ACC112 (cell line): ENCODE measurements around the gene RTN4.
A peak's percentile ranks its signal among the peaks of the same experiment; 100 is the strongest.

Experiments used
- H2AFZ ChIP-seq: fragments of 200-600 bp; sonication (generic); one replicate; pipeline ENCODE4 v1.6.0; 2017; ENCODE audit warnings: antibody characterized with exemption, low read length; ENCODE audit not compliant: unreplicated experiment
- H3K27ac ChIP-seq: fragments of 200-600 bp; sonication (generic); 2 replicates; pipeline ENCODE4 v1.5.1; 2014; ENCODE audit warnings: low read depth, mild to moderate bottlenecking, antibody characterized with exemption, low read length, moderate library complexity
- H3K27me3 ChIP-seq: fragments of 200-600 bp; sonication (generic); 2 replicates; pipeline ENCODE4 v1.6.1; 2014; ENCODE audit warnings: mild to moderate bottlenecking, antibody characterized with exemption, low read length, moderate library complexity, mixed read lengths; ENCODE audit not compliant: insufficient read depth
- H3K36me3 ChIP-seq: fragments of 200-600 bp; sonication (generic); 2 replicates; pipeline ENCODE4 v1.6.1; 2016; ENCODE audit warnings: mild to moderate bottlenecking, antibody characterized with exemption, low read length, moderate library complexity, mixed read lengths; ENCODE audit not compliant: insufficient read depth
- H3K4me1 ChIP-seq: fragments of 200-600 bp; sonication (generic); one replicate; pipeline ENCODE4 v1.6.1; 2016; ENCODE audit warnings: low read length, mixed read lengths; ENCODE audit not compliant: insufficient read depth, unreplicated experiment, control insufficient read depth
- H3K4me3 ChIP-seq: fragments of 200-600 bp; sonication (generic); 2 replicates; pipeline ENCODE4 v1.5.1; 2014; ENCODE audit warnings: mild to moderate bottlenecking, low read depth, low read length
- H3K79me2 ChIP-seq: fragments of 200-600 bp; sonication (generic); one replicate; pipeline ENCODE4 v1.6.0; 2016; ENCODE audit warnings: low read length; ENCODE audit not compliant: control insufficient read depth, unreplicated experiment, insufficient read depth

Gene RTN4

DNA sequence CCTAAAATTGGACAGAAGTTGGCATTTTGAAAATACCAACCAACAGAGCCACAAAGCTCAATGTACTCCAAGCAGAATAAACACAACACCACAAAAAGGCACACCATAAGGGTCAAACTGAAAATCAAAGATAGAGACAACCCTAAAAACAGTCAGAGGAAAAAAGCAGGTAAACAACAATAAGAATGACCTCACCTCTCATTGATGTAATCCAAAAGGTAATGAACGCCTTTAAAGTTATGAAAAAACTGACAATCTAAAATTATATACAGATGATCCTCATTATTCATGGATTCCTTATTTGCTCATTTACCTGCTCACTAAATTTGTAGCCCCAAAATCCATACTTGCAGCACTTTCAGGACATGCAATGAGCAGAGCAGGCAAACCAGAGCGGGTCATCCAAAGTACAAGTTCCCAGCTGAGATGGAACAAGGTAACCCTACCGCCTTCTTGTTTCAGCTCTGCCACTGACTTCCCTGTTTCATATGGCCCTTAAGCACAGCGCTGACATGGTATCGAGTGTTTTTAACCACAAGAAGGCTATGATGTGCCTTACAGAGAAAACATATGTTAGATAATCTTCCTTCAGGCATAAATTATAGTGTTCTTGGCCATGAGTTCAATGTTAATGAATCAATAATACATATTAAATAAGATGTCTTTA is 17.0 kb downstream of the RTN4 start:
- Histone ChIP-seq H2AFZ (no peak overlapping the region), H3K27me3 (no peaks in the 10 kb centered on the region), H3K4me3 (no peak overlapping the region), H3K79me2 (peaks cover 98% of the 10 kb centered on the region), H3K4me1 (peaks cover 42% of the 10 kb centered on the region), H3K36me3 (peaks cover 12% of the 10 kb centered on the region; the same call in 1 of the 2 replicates), H3K27ac (no peak overlapping the region)

DNA sequence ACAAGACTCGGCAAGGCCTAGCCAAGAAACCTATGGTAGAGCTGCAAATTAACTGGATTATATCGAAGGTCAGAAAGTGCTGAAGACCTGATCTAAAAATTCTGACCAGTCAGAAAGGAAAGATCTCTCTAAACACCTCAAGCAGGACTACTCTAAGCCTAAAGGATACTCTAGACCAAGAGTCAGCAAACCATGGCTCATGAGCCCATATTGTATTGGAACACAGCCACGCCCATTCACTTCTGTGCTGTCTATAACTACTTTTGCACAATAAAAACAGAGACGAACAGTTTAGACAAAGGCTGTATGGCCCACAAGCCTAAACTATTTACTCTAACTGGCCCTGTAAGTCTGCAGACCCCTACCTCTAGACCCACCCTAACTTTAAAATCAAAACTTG is 18.7 kb downstream of the RTN4 start:
- no peak overlapping the region for H2AFZ ChIP-seq
- H3K27me3 ChIP-seq, result no peaks in the 10 kb centered on the region
- no peak overlapping the region for H3K4me3 ChIP-seq
- peaks cover 12% of the 10 kb centered on the region; the same call in 1 of the 2 replicates for H3K36me3 ChIP-seq
- no peak overlapping the region for H3K27ac ChIP-seq
- H3K79me2 ChIP-seq, result peaks cover 98% of the 10 kb centered on the region
- peaks cover 55% of the 10 kb centered on the region for H3K4me1 ChIP-seq

DNA sequence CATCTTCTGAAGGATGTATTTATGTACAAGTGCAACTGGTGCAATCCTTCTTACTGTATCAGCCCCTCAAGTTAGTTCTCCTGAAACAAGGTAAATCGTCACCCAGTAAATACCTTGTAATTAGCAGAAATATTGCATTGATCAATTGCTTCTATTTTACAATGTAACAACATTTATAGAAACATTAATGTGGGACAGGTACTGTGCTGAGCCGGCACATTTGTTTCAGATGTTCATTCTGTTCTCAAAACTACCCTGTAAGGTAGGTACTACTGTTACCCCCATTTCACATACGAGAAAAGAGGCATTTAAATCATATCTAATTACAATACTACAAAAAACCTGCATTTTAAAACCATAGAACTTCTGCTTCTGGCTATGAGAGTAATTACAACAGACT is 19.5 kb downstream of the RTN4 start:
- Histone ChIP-seq H3K4me1 (peaks cover 61% of the 10 kb centered on the region), H3K4me3 (no peak overlapping the region), H3K36me3 (peaks cover 12% of the 10 kb centered on the region; the same call in 1 of the 2 replicates), H2AFZ (no peak overlapping the region), H3K79me2 (peaks cover 100% of the 10 kb centered on the region), H3K27me3 (no peaks in the 10 kb centered on the region), H3K27ac (no peak overlapping the region)

GRCh38 chr2:55029098-55029497 is 21.2 kb downstream of the RTN4 start:
- Histone ChIP-seq H3K36me3 (peaks cover 25% of the 10 kb centered on the region), H3K27ac (no peak overlapping the region), H3K4me1 (peaks cover 64% of the 10 kb centered on the region), H3K4me3 (no peak overlapping the region), H3K79me2 (peaks cover 98% of the 10 kb centered on the region), H2AFZ (no peak overlapping the region), H3K27me3 (no peaks in the 10 kb centered on the region)

DNA sequence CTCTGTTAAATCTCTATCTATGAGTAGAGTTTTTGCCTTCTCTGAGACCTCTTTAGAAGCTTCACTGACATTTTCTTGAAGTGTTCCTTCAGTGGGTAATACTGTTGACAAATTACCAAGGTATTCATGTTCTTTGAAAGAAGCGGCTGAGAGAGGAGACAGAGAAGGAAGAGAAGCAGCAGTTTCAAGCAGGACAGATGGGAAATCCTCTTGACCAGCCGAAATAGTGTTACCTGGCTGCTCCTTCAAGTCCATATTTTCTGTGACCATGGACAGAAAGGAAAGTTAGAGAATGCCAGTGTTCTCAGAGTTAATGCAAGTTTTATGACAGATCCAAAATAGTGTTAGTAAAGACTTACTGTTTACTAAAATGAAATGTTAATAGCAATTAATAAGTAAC is 23.0 kb downstream of the RTN4 start:
- Histone ChIP-seq H3K4me1 (peaks cover 74% of the 10 kb centered on the region), H3K36me3 (peaks cover 27% of the 10 kb centered on the region), H3K79me2 (peaks cover 99% of the 10 kb centered on the region), H3K4me3 (no peak overlapping the region), H3K27ac (no peak overlapping the region), H2AFZ (no peak overlapping the region), H3K27me3 (no peaks in the 10 kb centered on the region)

GRCh38 chr2:55026202-55026601 is 24.0 kb downstream of the RTN4 start:
- H2AFZ ChIP-seq, result no peak overlapping the region
- H3K27ac ChIP-seq, result no peak overlapping the region
- peaks cover 27% of the 10 kb centered on the region for H3K36me3 ChIP-seq
- peaks cover 66% of the 10 kb centered on the region for H3K4me1 ChIP-seq
- H3K27me3 ChIP-seq, result no peaks in the 10 kb centered on the region
- peaks cover 99% of the 10 kb centered on the region for H3K79me2 ChIP-seq
- no peak overlapping the region for H3K4me3 ChIP-seq

DNA sequence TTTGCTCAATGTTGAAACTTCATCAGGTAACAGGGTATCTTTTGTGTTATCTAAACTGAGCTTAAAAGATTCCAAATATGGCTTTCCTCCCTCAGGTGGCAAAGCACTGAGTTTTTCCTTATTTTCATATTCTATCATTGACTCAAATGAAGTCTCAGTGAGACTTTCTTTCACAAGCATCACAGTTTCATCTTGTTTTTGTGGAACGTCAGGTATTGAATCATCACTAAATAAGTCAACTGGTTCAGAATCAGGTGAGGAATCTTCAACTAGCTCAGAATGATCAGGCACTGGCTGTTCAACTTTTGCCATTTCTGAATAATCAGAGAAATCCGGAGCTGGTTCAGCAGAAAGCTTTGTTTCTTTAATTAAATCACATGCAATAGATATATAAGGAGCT is 24.6 kb downstream of the RTN4 start:
- H3K4me3 ChIP-seq, result no peak overlapping the region
- no peaks in the 10 kb centered on the region for H3K27me3 ChIP-seq
- peaks cover 98% of the 10 kb centered on the region for H3K79me2 ChIP-seq
- H3K27ac ChIP-seq, result no peak overlapping the region
- no peak overlapping the region for H2AFZ ChIP-seq
- H3K36me3 ChIP-seq, result peaks cover 27% of the 10 kb centered on the region
- peaks cover 61% of the 10 kb centered on the region for H3K4me1 ChIP-seq

DNA sequence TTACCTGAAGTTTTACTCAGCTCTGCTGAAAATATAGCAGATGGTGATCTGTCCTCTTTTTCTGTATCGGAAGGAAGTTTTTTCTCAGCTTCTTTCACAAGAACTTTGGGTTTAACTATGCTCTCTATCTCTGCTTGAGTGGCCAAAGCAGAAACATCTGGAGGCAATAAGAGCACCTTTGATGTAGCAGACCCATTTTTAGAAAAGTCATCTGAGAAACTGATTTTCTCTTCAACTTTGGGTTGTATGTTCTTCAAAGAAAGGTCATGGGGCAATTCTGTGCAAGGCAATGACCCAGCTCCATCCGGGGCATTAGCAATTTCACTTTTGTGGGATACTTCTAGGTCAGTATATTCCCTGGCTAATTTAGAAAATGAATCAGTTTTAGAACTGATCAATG is 25.2 kb downstream of the RTN4 start:
- Histone ChIP-seq H3K36me3 (peaks cover 32% of the 10 kb centered on the region), H3K79me2 (peaks cover 98% of the 10 kb centered on the region), H2AFZ (no peak overlapping the region), H3K4me3 (no peak overlapping the region), H3K27ac (no peak overlapping the region), H3K4me1 (peaks cover 62% of the 10 kb centered on the region), H3K27me3 (no peaks in the 10 kb centered on the region)

DNA sequence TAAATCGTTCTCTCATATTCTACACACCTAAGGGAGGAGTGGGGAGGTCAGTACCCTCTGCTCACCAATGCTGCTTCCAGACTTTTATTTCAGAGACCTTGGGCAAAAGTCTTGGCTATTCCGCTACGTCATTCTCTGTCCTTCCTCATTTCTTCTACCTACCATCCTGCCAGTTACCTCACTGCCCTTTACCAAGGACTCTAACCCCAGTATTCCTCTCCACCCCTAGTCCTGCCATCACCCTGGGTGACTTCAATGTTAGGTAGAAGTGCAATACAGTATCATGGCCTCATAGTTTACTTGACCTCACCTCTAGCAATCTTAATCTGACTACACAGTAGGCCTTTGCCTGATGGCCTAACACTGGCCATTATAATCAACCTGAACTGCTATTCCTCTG is 27.8 kb downstream of the RTN4 start:
- H3K4me3 ChIP-seq, result no peak overlapping the region
- H3K36me3 ChIP-seq, result peaks cover 38% of the 10 kb centered on the region
- H3K79me2 ChIP-seq, result peaks cover 98% of the 10 kb centered on the region
- H3K27ac ChIP-seq, result no peak overlapping the region; the same call in 1 of the 2 replicates
- no peak overlapping the region for H2AFZ ChIP-seq
- peaks cover 71% of the 10 kb centered on the region for H3K4me1 ChIP-seq
- no peaks in the 10 kb centered on the region for H3K27me3 ChIP-seq

GRCh38 chr2:55019526-55020258 is 30.6 kb downstream of the RTN4 start:
- Histone ChIP-seq H3K4me3 (0 out of 2 replicates have a peak overlapping the region, but pooled peaks have one; percentile 5), H3K79me2 (peaks cover 96% of the 10 kb centered on the region), H3K4me1 (peaks cover 65% of the 10 kb centered on the region), H3K27ac (peak overlapping the region; percentile 33), H2AFZ (no peak overlapping the region), H3K36me3 (peaks cover 31% of the 10 kb centered on the region), H3K27me3 (no peaks in the 10 kb centered on the region)

- peaks cover 68% of the 10 kb centered on the region for H3K4me1 ChIP-seq
- H3K27me3 ChIP-seq, result no peaks in the 10 kb centered on the region
- no peak overlapping the region for H2AFZ ChIP-seq
- H3K36me3 ChIP-seq, result peaks cover 24% of the 10 kb centered on the region
- H3K27ac ChIP-seq, result peak overlapping the region; percentile 34; the same call in 1 of the 2 replicates
- H3K79me2 ChIP-seq, result peaks cover 97% of the 10 kb centered on the region
- H3K4me3 ChIP-seq, result no peak overlapping the region
Measured at GRCh38 chr2:55018619-55019018, 31.6 kb downstream of the RTN4 start.
